ENCODE measurements around the gene PMFBP1. TPM values are rescaled to one million over a fixed set of nuclear protein-coding genes. Genes with fewer than 3 reads are reported as not detected.

Gene PMFBP1
- total RNA-seq, 1 experiment from 2014 or later, result 0.56 TPM

DNA sequence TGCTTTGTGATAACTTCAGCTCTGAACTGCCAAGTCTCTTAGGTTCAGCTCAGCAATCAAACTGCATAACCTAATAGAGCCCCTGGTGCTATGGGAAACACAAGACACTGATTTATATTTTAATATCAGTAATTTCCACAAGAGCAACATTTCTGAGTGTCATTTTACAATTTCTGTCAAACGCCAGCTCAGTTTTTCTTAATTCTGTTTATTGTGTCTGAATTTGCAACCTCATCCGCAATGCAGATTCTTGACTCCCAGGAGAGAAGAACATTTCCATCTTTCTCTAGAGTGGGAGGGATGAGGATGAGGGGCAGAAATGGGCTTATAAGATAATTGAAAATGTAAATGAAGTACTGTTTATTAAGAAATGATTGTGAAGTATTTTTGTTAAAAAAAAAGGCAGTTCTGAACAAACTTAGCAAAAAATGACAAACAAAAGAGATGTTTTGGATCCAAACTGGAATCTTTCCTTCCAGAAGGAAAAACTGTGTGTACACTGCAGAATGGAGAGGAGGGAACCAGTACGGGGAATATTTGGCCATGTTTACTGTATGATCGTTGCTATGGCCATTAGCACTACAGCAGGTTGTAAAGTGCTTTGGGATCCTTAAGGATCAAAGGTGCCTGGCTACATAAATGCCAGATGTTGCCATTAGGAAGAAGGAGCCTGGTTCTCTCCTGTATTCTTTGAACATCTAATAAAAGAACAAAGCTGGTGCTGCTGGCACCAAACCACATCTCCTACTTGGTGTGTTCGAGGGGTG is 7.4 kb upstream of the PMFBP1 start:
- Histone ChIP-seq H3K9me2 (replicated peaks; ENCODE audit: insufficient read depth, low read length) (no peaks in the 10 kb centered on the region), H3K79me2 (ENCODE audit: low read length) (no peaks in the 10 kb centered on the region), H3K9me3 (ENCODE audit: low read length) (no peaks in the 10 kb centered on the region; the same call in 1 of the 2 replicates), H3K9ac (ENCODE audit: low read length) (no peak overlapping the region), H3K27ac (ENCODE audit: low read length) (no peak overlapping the region), H3K36me3 (ENCODE audit: insufficient read depth, low read length) (no peaks in the 10 kb centered on the region), H2AFZ (ENCODE audit: low read length) (no peak overlapping the region), H3K4me3 (ENCODE audit: low read length) (no peak overlapping the region), H4K20me1 (ENCODE audit: insufficient read depth, low read depth, low read length) (no peaks in the 10 kb centered on the region), H3K4me2 (ENCODE audit: low read depth, low read length, poor library complexity, severe bottlenecking) (no peak overlapping the region), H3K27me3 (ENCODE audit: low read length) (no peaks in the 10 kb centered on the region; the same call in 1 of the 2 replicates), H3K4me1 (ENCODE audit: low read length) (no peaks in the 10 kb centered on the region)
- DNase-seq, result no peak

- no peak for DNase-seq
- Histone ChIP-seq H3K27ac (ENCODE audit: low read length) (no peak overlapping the region), H3K9ac (ENCODE audit: low read length) (no peak overlapping the region), H3K79me2 (ENCODE audit: low read length) (no peaks in the 10 kb centered on the region), H2AFZ (ENCODE audit: low read length) (no peak overlapping the region), H3K27me3 (ENCODE audit: low read length) (no peaks in the 10 kb centered on the region; the same call in 1 of the 2 replicates), H3K9me3 (ENCODE audit: low read length) (no peaks in the 10 kb centered on the region; the same call in 1 of the 2 replicates), H3K9me2 (replicated peaks; ENCODE audit: insufficient read depth, low read length) (no peaks in the 10 kb centered on the region), H3K4me2 (ENCODE audit: low read depth, low read length, poor library complexity, severe bottlenecking) (no peak overlapping the region), H3K4me1 (ENCODE audit: low read length) (peaks cover 10% of the 10 kb centered on the region), H3K36me3 (ENCODE audit: insufficient read depth, low read length) (no peaks in the 10 kb centered on the region), H3K4me3 (ENCODE audit: low read length) (no peak overlapping the region), H4K20me1 (ENCODE audit: insufficient read depth, low read depth, low read length) (no peaks in the 10 kb centered on the region)
These were observed 2.8 kb upstream of the PMFBP1 start for GRCh38 chr16:72174726-72175125.

GRCh38 chr16:72173997-72174396 is 2.0 kb upstream of the PMFBP1 start:
- Histone ChIP-seq H3K9me3 (ENCODE audit: low read length) (no peaks in the 10 kb centered on the region; the same call in 1 of the 2 replicates), H3K9me2 (replicated peaks; ENCODE audit: insufficient read depth, low read length) (no peaks in the 10 kb centered on the region), H3K27ac (ENCODE audit: low read length) (no peak overlapping the region), H3K4me3 (ENCODE audit: low read length) (no peak overlapping the region), H3K79me2 (ENCODE audit: low read length) (no peaks in the 10 kb centered on the region), H2AFZ (ENCODE audit: low read length) (no peak overlapping the region), H4K20me1 (ENCODE audit: insufficient read depth, low read depth, low read length) (no peaks in the 10 kb centered on the region), H3K9ac (ENCODE audit: low read length) (no peak overlapping the region), H3K4me1 (ENCODE audit: low read length) (peaks cover 10% of the 10 kb centered on the region), H3K36me3 (ENCODE audit: insufficient read depth, low read length) (no peaks in the 10 kb centered on the region), H3K4me2 (ENCODE audit: low read depth, low read length, poor library complexity, severe bottlenecking) (no peak overlapping the region), H3K27me3 (ENCODE audit: low read length) (no peaks in the 10 kb centered on the region; the same call in 1 of the 2 replicates)
- DNase-seq, result no peak

GRCh38 chr16:72171236-72171635 is 719 bp downstream of the PMFBP1 start:
- H3K4me1 ChIP-seq (ENCODE audit: low read length), result peaks cover 10% of the 10 kb centered on the region
- no peaks in the 10 kb centered on the region; the same call in 1 of the 2 replicates for H3K27me3 ChIP-seq (ENCODE audit: low read length)
- no peak overlapping the region for H2AFZ ChIP-seq (ENCODE audit: low read length)
- no peak for DNase-seq
- H3K9me3 ChIP-seq (ENCODE audit: low read length), result no peaks in the 10 kb centered on the region; the same call in 1 of the 2 replicates
- H3K4me3 ChIP-seq (ENCODE audit: low read length), result no peak overlapping the region
- no peaks in the 10 kb centered on the region for H4K20me1 ChIP-seq (ENCODE audit: insufficient read depth, low read depth, low read length)
- H3K9ac ChIP-seq (ENCODE audit: low read length), result no peak overlapping the region
- no peak overlapping the region for H3K4me2 ChIP-seq (ENCODE audit: low read depth, low read length, poor library complexity, severe bottlenecking)
- no peaks in the 10 kb centered on the region for H3K36me3 ChIP-seq (ENCODE audit: insufficient read depth, low read length)
- no peaks in the 10 kb centered on the region for H3K9me2 ChIP-seq (replicated peaks; ENCODE audit: insufficient read depth, low read length)
- no peaks in the 10 kb centered on the region for H3K79me2 ChIP-seq (ENCODE audit: low read length)
- no peak overlapping the region for H3K27ac ChIP-seq (ENCODE audit: low read length)

GRCh38 chr16:72169708-72170107 is 2.2 kb downstream of the PMFBP1 start:
- H3K9me3 ChIP-seq (ENCODE audit: low read length), result no peaks in the 10 kb centered on the region; the same call in 1 of the 2 replicates
- no peaks in the 10 kb centered on the region for H4K20me1 ChIP-seq (ENCODE audit: insufficient read depth, low read depth, low read length)
- H3K36me3 ChIP-seq (ENCODE audit: insufficient read depth, low read length), result no peaks in the 10 kb centered on the region
- no peaks in the 10 kb centered on the region for H3K27me3 ChIP-seq (ENCODE audit: low read length)
- H3K9ac ChIP-seq (ENCODE audit: low read length), result no peak overlapping the region
- no peak overlapping the region for H3K4me2 ChIP-seq (ENCODE audit: low read depth, low read length, poor library complexity, severe bottlenecking)
- no peak for DNase-seq
- H3K27ac ChIP-seq (ENCODE audit: low read length), result no peak overlapping the region
- H2AFZ ChIP-seq (ENCODE audit: low read length), result no peak overlapping the region
- no peaks in the 10 kb centered on the region for H3K9me2 ChIP-seq (replicated peaks; ENCODE audit: insufficient read depth, low read length)
- H3K4me1 ChIP-seq (ENCODE audit: low read length), result peaks cover 10% of the 10 kb centered on the region
- no peak overlapping the region for H3K4me3 ChIP-seq (ENCODE audit: low read length)
- H3K79me2 ChIP-seq (ENCODE audit: low read length), result no peaks in the 10 kb centered on the region

- Histone ChIP-seq H3K27me3 (ENCODE audit: low read length) (no peaks in the 10 kb centered on the region), H3K36me3 (ENCODE audit: insufficient read depth, low read length) (no peaks in the 10 kb centered on the region), H3K27ac (ENCODE audit: low read length) (no peak overlapping the region), H3K4me1 (ENCODE audit: low read length) (peaks cover 10% of the 10 kb centered on the region), H2AFZ (ENCODE audit: low read length) (no peak overlapping the region), H4K20me1 (ENCODE audit: insufficient read depth, low read depth, low read length) (no peaks in the 10 kb centered on the region), H3K79me2 (ENCODE audit: low read length) (no peaks in the 10 kb centered on the region), H3K9ac (ENCODE audit: low read length) (no peak overlapping the region), H3K4me2 (ENCODE audit: low read depth, low read length, poor library complexity, severe bottlenecking) (no peak overlapping the region), H3K9me2 (replicated peaks; ENCODE audit: insufficient read depth, low read length) (no peaks in the 10 kb centered on the region), H3K4me3 (ENCODE audit: low read length) (no peak overlapping the region), H3K9me3 (ENCODE audit: low read length) (no peaks in the 10 kb centered on the region)
- no peak for DNase-seq
These were observed 3.6 kb downstream of the PMFBP1 start for GRCh38 chr16:72168365-72168764.

DNA sequence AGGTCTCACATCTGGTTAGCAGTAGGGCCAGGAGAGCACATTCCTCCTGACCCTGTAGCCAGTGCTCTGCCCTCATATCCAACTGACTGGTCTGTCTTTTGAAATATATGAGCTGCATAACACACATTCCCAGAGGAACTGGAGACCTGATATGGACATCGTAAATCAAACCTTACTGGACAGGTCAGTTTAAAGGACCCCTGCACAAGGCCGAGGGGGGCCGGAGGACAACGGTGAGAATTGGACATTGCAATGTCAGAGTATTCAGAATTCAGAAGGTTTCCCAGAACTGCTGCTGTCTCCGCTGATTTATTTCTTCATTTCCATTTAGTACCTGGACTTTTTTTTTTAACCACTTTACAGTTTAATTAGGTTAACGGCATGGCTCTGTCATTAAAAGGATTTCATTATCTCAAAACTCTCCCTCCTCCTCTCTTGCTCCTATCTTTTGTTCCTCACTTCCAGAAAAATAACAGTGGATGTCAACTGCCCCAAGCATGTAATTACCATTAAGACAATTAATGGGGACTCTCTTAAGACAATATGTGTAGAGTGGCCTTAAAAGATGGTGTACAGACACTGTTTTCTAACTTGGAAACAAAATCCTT is 4.9 kb downstream of the PMFBP1 start:
- H3K4me1 ChIP-seq (ENCODE audit: low read length), result peaks cover 3% of the 10 kb centered on the region
- H3K36me3 ChIP-seq (ENCODE audit: insufficient read depth, low read length), result no peaks in the 10 kb centered on the region
- H3K9me3 ChIP-seq (ENCODE audit: low read length), result no peaks in the 10 kb centered on the region
- no peak overlapping the region for H2AFZ ChIP-seq (ENCODE audit: low read length)
- no peak for DNase-seq
- no peak overlapping the region for H3K27ac ChIP-seq (ENCODE audit: low read length)
- no peaks in the 10 kb centered on the region for H4K20me1 ChIP-seq (ENCODE audit: insufficient read depth, low read depth, low read length)
- no peak overlapping the region for H3K9ac ChIP-seq (ENCODE audit: low read length)
- no peak overlapping the region for H3K4me3 ChIP-seq (ENCODE audit: low read length)
- no peaks in the 10 kb centered on the region for H3K9me2 ChIP-seq (replicated peaks; ENCODE audit: insufficient read depth, low read length)
- no peak overlapping the region for H3K4me2 ChIP-seq (ENCODE audit: low read depth, low read length, poor library complexity, severe bottlenecking)
- H3K27me3 ChIP-seq (ENCODE audit: low read length), result no peaks in the 10 kb centered on the region
- no peaks in the 10 kb centered on the region for H3K79me2 ChIP-seq (ENCODE audit: low read length)

- Histone ChIP-seq H2AFZ (ENCODE audit: low read length) (no peak overlapping the region), H3K36me3 (ENCODE audit: insufficient read depth, low read length) (no peaks in the 10 kb centered on the region), H3K79me2 (ENCODE audit: low read length) (no peaks in the 10 kb centered on the region), H3K4me2 (ENCODE audit: low read depth, low read length, poor library complexity, severe bottlenecking) (no peak overlapping the region), H3K4me1 (ENCODE audit: low read length) (no peaks in the 10 kb centered on the region), H3K4me3 (ENCODE audit: low read length) (no peak overlapping the region), H3K27ac (ENCODE audit: low read length) (no peak overlapping the region), H4K20me1 (ENCODE audit: insufficient read depth, low read depth, low read length) (no peaks in the 10 kb centered on the region), H3K9me3 (ENCODE audit: low read length) (no peaks in the 10 kb centered on the region), H3K9ac (ENCODE audit: low read length) (no peak overlapping the region), H3K27me3 (ENCODE audit: low read length) (no peaks in the 10 kb centered on the region), H3K9me2 (replicated peaks; ENCODE audit: insufficient read depth, low read length) (no peaks in the 10 kb centered on the region)
- DNase-seq, result no peak
These were observed 5.8 kb downstream of the PMFBP1 start for GRCh38 chr16:72166151-72166550.
